ENCODE results near the gene TRABD. TPM values are rescaled to one million over a fixed set of nuclear protein-coding genes. Genes with fewer than 3 reads are reported as not detected.

Gene TRABD
- polyA plus RNA-seq, 1 donor = 41.3 TPM

GRCh38 chr22:50229370-50229769 is 43.7 kb downstream of the TRABD start:
- no peaks in the 10 kb centered on the region for H3K9me3 ChIP-seq (ENCODE audit: control insufficient read depth, low read depth, low read length)
- WGBS (ENCODE audit: insufficient coverage, low lambda C conversion rate) = no CpG with 5 or more reads among the region's 16 CpGs
- H3K27ac ChIP-seq (ENCODE audit: low read length) = no peak overlapping the region
- H3K27me3 ChIP-seq (ENCODE audit: control insufficient read depth, insufficient read depth, low read length) = no peaks in the 10 kb centered on the region
- peaks cover 4% of the 10 kb centered on the region for H3K4me1 ChIP-seq (ENCODE audit: control insufficient read depth, insufficient read depth, low read length)
- H3K36me3 ChIP-seq (ENCODE audit: control insufficient read depth, insufficient read depth, low read length) = peaks cover 53% of the 10 kb centered on the region
- H3K4me3 ChIP-seq (ENCODE audit: low read length) = no peak overlapping the region
- DNase-seq = no peak

GRCh38 chr22:50232481-50233151 is 46.9 kb downstream of the TRABD start:
- no peak for DNase-seq
- 100% methylated on average over 3 of the region's 20 CpGs for WGBS (ENCODE audit: insufficient coverage, low lambda C conversion rate)
- H3K9me3 ChIP-seq (ENCODE audit: control insufficient read depth, low read depth, low read length) = no peaks in the 10 kb centered on the region
- no peaks in the 10 kb centered on the region for H3K4me1 ChIP-seq (ENCODE audit: control insufficient read depth, insufficient read depth, low read length)
- no peak overlapping the region for H3K27ac ChIP-seq (ENCODE audit: low read length)
- no peak overlapping the region for H3K4me3 ChIP-seq (ENCODE audit: low read length)
- peaks cover 40% of the 10 kb centered on the region for H3K36me3 ChIP-seq (ENCODE audit: control insufficient read depth, insufficient read depth, low read length)
- H3K27me3 ChIP-seq (ENCODE audit: control insufficient read depth, insufficient read depth, low read length) = no peaks in the 10 kb centered on the region

DNA sequence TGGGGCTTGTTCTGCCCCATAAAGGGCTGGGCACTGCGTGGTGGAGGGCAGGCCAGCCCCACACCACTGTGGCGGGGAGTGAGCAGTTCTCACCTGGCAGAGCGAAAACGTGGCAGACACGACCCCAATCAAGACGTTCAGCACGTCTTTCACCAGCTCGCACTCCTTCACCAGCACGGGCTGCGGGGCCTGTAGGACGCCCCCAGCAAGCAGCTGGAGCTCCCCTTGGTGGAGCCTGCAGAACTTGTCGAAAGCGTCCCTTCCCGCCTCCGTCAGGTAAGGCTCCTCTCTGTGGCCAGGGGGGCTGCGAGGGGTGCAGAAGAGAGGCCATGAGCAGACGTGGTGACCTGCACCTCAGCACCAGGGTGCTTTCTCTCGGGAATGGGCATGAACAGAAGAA is 47.5 kb downstream of the TRABD start:
- Histone ChIP-seq H3K4me1 (ENCODE audit: control insufficient read depth, insufficient read depth, low read length) (no peaks in the 10 kb centered on the region), H3K4me3 (ENCODE audit: low read length) (no peak overlapping the region), H3K27ac (ENCODE audit: low read length) (no peak overlapping the region), H3K27me3 (ENCODE audit: control insufficient read depth, insufficient read depth, low read length) (no peaks in the 10 kb centered on the region), H3K9me3 (ENCODE audit: control insufficient read depth, low read depth, low read length) (no peaks in the 10 kb centered on the region), H3K36me3 (ENCODE audit: control insufficient read depth, insufficient read depth, low read length) (peaks cover 37% of the 10 kb centered on the region)
- DNase-seq = no peak
- no CpG with 5 or more reads among the region's 18 CpGs for WGBS (ENCODE audit: insufficient coverage, low lambda C conversion rate)

- Histone ChIP-seq H3K36me3 (ENCODE audit: control insufficient read depth, insufficient read depth, low read length) (peaks cover 37% of the 10 kb centered on the region), H3K27me3 (ENCODE audit: control insufficient read depth, insufficient read depth, low read length) (no peaks in the 10 kb centered on the region), H3K4me1 (ENCODE audit: control insufficient read depth, insufficient read depth, low read length) (no peaks in the 10 kb centered on the region), H3K27ac (ENCODE audit: low read length) (no peak overlapping the region), H3K9me3 (ENCODE audit: control insufficient read depth, low read depth, low read length) (no peaks in the 10 kb centered on the region), H3K4me3 (ENCODE audit: low read length) (no peak overlapping the region)
- no CpG with 5 or more reads among the region's 11 CpGs for WGBS (ENCODE audit: insufficient coverage, low lambda C conversion rate)
- no peak for DNase-seq
These were observed 51.2 kb downstream of the TRABD start for GRCh38 chr22:50236731-50237409.

GRCh38 chr22:50238755-50239154 is 53.0 kb downstream of the TRABD start:
- Histone ChIP-seq H3K27me3 (ENCODE audit: control insufficient read depth, insufficient read depth, low read length) (no peaks in the 10 kb centered on the region), H3K9me3 (ENCODE audit: control insufficient read depth, low read depth, low read length) (no peaks in the 10 kb centered on the region), H3K27ac (ENCODE audit: low read length) (no peak overlapping the region), H3K4me1 (ENCODE audit: control insufficient read depth, insufficient read depth, low read length) (peaks cover 3% of the 10 kb centered on the region), H3K4me3 (ENCODE audit: low read length) (no peak overlapping the region), H3K36me3 (ENCODE audit: control insufficient read depth, insufficient read depth, low read length) (peaks cover 23% of the 10 kb centered on the region)
- no peak for DNase-seq
- WGBS (ENCODE audit: insufficient coverage, low lambda C conversion rate) = no CpG with 5 or more reads among the region's 9 CpGs

GRCh38 chr22:50242406-50242949 is 56.8 kb downstream of the TRABD start:
- 80% methylated on average over 3 of the region's 14 CpGs for WGBS (ENCODE audit: insufficient coverage, low lambda C conversion rate)
- Histone ChIP-seq H3K4me3 (ENCODE audit: low read length) (peak overlapping the region; percentile 19), H3K27ac (ENCODE audit: low read length) (no peak overlapping the region), H3K9me3 (ENCODE audit: control insufficient read depth, low read depth, low read length) (no peaks in the 10 kb centered on the region), H3K36me3 (ENCODE audit: control insufficient read depth, insufficient read depth, low read length) (peaks cover 32% of the 10 kb centered on the region), H3K27me3 (ENCODE audit: control insufficient read depth, insufficient read depth, low read length) (no peaks in the 10 kb centered on the region), H3K4me1 (ENCODE audit: control insufficient read depth, insufficient read depth, low read length) (peaks cover 12% of the 10 kb centered on the region)
- no peak for DNase-seq

DNA sequence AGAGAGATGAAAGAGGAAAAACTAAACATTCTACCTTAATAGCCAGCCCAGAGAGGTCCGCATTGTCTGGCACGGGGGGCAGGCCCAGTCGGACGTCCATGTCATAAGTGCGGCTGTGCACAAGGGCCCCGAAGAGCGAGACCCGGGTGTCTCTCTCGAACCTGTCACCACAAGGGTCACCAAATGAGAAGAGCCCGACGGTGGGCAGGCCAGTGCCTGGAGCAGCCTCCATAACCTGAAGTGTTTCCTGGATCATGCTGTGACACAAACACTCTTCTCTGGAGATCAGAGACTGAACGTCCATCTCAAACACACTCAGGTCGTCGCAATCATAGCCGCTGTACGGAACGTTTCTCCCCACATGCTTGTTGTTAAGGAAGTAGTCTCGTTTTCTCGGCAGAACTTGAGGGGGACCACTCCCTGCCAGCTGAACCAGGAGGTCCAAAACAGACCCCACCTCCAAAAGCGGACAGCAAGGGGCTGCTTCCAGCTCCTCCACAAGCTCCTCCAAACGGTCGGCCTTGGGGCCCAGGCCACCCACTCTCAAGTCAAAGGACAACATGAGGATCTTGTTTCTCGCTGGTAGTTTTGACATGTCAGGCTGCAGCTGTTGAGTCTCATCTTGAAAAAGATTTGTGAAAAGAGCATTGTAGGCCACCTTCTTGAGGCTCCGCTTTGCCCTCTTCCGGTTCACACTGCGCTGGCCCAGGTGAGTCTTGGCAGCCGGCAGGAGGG is 58.1 kb downstream of the TRABD start:
- Histone ChIP-seq H3K9me3 (ENCODE audit: control insufficient read depth, low read depth, low read length) (no peaks in the 10 kb centered on the region), H3K27ac (ENCODE audit: low read length) (peak overlapping the region; percentile 66), H3K4me3 (ENCODE audit: low read length) (peak overlapping the region; percentile 67), H3K4me1 (ENCODE audit: control insufficient read depth, insufficient read depth, low read length) (peaks cover 12% of the 10 kb centered on the region), H3K36me3 (ENCODE audit: control insufficient read depth, insufficient read depth, low read length) (peaks cover 42% of the 10 kb centered on the region), H3K27me3 (ENCODE audit: control insufficient read depth, insufficient read depth, low read length) (no peaks in the 10 kb centered on the region)
- no CpG with 5 or more reads among the region's 27 CpGs for WGBS (ENCODE audit: insufficient coverage, low lambda C conversion rate)
- peak in 1 of 2 donors; percentile 19 for DNase-seq

DNA sequence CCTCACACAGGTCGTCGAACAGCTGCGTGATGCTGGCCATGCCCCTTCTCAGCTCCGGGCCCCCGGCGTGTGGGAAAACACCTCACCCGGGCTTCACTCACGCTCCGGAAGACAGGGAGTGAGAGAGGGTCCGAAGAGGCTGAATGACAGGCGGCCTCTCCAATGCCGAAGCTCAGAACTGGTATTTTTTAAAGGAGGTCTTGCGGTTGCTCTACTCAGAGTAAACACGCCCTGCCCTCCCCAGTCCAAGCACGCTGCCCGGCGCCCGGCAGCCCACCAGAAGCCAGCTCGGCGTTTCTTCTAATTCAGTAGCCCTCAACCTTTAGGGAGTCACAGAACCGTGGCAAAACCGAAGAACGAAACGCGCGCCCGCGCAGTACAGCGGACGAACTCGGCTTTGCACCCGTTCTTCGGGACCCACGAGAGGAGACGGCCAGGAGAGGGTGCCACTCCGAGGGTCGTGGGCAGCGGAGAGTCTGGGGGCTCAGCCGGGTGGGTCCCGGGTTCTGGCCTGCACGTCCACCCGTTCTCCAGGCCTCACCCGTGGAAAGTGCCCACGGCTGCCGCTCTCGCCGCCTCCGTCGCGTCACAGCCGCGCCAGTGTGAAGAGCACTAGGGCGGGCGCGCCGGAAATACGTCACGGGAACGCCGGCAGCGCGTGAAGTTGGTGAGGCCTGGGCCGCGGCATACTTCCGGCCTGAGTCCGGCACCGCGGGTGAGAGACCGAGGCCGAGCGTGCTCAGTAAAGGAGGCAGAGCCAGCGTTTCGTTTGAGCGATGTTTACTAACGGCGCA is 58.9 kb downstream of the TRABD start, which contains the start of gene TUBGCP6:
Gene TUBGCP6, minus strand, starts transcription at position 604 of the 794 bp plus-strand sequence. Its CDS starts 564 bp downstream, at position 40.
- DNase-seq = peak; percentile 91 to 95
- peaks cover 41% of the 10 kb centered on the region for H3K36me3 ChIP-seq (ENCODE audit: control insufficient read depth, insufficient read depth, low read length)
- no peaks in the 10 kb centered on the region for H3K9me3 ChIP-seq (ENCODE audit: control insufficient read depth, low read depth, low read length)
- no CpG with 5 or more reads among the region's 76 CpGs for WGBS (ENCODE audit: insufficient coverage, low lambda C conversion rate)
- peak within 1 kb of the TSS; percentile 67 for H3K4me3 ChIP-seq (ENCODE audit: low read length)
- no peaks in the 10 kb centered on the region for H3K27me3 ChIP-seq (ENCODE audit: control insufficient read depth, insufficient read depth, low read length)
- peak within 1 kb of the TSS; percentile 66 for H3K27ac ChIP-seq (ENCODE audit: low read length)
- peaks cover 12% of the 10 kb centered on the region for H3K4me1 ChIP-seq (ENCODE audit: control insufficient read depth, insufficient read depth, low read length)

DNA sequence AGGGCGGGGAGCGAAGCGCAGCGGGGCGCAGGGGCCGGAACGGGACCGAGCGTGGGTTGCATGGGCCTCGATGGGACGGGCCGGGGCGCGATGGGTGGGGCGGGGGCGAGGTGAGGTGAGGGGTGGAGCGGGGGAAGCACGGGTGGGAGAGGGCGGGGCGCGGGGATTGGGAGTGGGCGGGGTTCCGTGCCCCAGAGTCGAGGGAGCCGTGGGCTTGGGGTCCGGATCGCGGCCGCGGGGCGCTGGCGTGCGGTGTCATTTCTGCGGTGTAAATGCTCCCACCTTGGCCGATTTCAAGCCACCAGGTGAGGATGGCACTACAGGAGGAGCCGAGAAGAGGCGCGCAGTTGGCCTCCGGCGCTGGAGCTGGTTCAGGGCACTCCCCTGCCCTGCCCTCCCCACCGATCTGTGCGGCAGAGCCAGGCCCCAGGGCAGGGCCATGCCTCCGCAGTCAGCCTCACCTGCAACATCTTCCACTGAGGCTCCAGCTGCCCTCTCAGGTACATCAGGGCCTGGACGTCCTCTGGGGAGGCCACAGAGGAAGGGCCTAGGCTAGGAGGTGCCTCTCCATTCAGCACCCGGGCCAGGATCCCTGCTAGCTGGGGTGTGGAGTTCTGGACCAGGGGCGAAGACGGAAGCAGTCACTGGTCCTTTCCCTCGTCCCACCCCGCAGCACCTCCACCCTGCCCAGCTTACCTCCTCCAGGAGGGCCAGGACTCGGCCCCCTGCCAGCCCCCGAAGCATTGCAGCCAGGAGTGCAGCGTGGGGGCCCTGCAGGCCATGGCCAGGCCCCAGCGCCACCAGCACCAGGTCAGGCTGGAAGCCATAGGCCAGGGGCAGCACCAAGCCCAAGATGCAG is 59.7 kb downstream of the TRABD start:
- Histone ChIP-seq H3K4me3 (ENCODE audit: low read length) (peak overlapping the region; percentile 67), H3K9me3 (ENCODE audit: control insufficient read depth, low read depth, low read length) (no peaks in the 10 kb centered on the region), H3K36me3 (ENCODE audit: control insufficient read depth, insufficient read depth, low read length) (peaks cover 33% of the 10 kb centered on the region), H3K27ac (ENCODE audit: low read length) (peak overlapping the region; percentile 66), H3K27me3 (ENCODE audit: control insufficient read depth, insufficient read depth, low read length) (no peaks in the 10 kb centered on the region), H3K4me1 (ENCODE audit: control insufficient read depth, insufficient read depth, low read length) (peaks cover 19% of the 10 kb centered on the region)
- WGBS (ENCODE audit: insufficient coverage, low lambda C conversion rate) = no CpG with 5 or more reads among the region's 53 CpGs
- DNase-seq = peak in 1 of 2 donors; percentile 25
